ENCODE measurements around the gene AMPH. TPM values are rescaled to one million over a fixed set of nuclear protein-coding genes. Genes with fewer than 3 reads are reported as not detected.
"Not testable (repeated sequence)": the region's sequence is repeated elsewhere in the genome, so short reads cannot be mapped to it uniquely, and the experiment has no call there.

AMPH gene
- polyA plus RNA-seq, 3 donors, result 13.4 to 17.1 (median 16.4) TPM

- DNase-seq, result no peak
Measured at GRCh38 chr7:38396852-38397251, 234.3 kb downstream of the AMPH start.

DNA sequence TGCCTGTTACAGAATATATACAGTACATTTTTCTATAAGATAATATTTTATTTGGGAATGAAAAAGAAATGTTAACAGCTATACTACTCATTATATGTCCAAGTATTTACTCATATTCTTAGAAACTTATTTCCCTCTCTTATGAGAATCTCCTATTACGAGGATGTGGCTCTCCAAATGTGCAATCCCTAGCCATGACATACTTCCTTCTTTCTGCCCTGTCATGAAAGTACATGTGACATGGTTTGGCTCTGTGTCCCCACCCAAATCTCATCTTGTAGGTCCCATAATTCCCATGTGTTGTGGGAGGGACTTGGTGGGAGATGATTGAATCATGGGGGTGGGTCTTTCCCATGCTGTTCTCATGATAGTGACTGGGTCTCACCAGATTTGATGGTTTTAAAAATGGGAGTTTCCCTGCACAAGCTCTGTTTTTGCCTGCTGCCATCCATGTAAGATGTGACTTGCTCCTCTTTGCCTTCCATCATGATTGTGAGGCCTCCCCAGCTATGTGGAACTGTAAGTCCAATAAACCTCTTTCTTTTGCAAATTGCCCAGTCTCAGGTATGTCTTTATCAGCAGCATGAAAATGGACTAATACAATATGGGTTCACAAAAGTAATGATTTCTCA lies 235.1 kb downstream of the AMPH start:
- DNase-seq, result not testable (repeated sequence)

DNA sequence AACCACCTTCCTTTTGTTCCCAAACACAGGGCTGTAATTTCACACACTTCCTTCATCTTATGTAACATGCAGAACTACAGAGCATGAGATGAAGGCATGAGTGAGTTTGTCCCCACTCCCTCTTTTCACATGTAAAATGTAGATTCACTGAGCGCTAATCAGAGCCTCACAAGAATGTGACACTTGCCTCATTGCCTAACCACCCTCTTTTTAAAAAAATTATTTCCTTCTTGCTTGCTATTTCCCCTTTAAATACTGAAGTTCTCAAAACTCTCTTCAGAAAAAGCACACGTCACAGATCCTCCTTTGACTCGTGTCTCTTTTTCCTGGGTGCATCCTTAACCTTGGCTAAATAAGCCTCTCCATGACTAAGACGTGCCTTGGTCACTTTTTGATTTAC lies 236.5 kb downstream of the AMPH start:
- DNase-seq, result no peak

DNA sequence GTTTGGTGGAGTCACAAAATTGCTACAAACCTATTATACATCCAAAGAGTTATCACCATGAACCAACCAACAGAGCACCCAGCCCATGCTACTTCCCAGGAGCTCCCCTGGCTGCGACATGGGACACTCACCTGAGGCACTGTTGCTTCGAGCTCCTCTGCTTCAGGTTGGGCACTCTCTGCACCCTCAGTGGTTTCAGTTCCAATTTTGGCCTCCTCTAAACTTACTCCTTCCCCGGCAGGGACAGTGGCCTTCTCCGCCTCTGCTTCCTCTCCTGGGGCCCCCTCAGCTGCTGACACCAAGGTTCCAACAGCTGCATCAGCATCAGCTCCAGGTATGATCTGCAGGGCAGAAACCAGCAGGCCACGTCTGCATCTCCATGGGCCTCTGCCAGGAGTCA lies 237.3 kb downstream of the AMPH start:
- DNase-seq, result no peak

- DNase-seq, result no peak
Measured at GRCh38 chr7:38391751-38392150, 239.4 kb downstream of the AMPH start.

DNA sequence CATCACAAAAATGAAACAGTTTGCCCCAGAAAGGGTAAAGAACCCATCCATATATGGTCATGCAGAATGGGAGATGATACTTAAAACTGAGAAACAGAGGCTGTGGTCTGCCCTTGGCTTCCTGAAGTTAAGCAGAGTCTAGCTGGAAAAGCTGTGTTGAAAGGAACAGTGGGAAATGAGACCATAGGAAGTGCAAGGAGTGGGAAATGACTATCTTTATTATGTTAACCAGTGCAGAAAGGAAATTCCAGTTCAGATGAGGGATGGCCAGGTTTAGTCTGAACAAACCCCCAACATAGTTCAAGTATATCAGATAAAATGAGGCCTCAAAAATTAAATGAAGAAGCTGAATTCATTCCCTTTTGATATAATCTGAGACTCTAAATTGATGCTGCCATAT lies 245.5 kb downstream of the AMPH start:
- no peak for DNase-seq

GRCh38 chr7:38383281-38383680 lies 247.9 kb downstream of the AMPH start:
- DNase-seq, result no peak

- DNase-seq, result no peak
Measured at GRCh38 chr7:38382684-38383083, 248.5 kb downstream of the AMPH start.

DNA sequence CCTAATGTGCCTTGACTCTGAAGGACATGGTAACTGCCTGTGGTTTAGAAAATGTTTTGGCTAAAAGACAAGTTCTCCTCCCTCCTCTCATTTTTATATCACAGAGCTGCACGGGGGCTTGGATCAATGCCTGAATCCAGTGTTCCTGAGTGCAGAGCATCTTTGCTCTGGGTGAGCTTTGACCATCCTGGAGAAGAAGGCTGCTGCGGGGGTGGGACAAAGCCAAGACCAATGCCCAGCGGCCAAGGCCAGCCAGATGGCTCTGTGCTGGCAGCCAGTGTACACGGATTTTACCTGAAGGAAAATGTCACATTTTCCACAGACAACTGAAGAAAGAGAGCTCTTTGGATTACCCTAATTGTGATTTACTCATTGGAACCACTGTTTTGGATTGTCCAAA lies 255.7 kb downstream of the AMPH start:
- DNase-seq, result no peak

DNA sequence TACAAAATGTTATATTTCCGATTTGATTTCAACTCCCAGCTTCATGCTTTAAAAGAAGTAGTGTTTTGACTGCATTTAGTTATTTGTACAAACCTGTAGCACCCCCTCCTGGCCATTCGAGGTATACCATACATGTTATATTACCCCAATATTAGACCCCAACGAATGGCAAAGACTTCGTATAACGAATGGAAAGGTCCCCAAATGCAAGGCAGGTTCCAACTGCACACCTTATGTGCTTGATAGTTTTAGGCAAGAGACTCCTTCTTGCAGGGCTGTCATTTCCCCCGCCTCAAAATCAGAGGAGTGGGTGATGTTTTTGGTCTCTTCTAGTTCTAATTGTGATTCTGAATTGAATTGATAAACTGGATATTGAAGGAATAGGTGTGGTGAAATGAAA lies 256.7 kb downstream of the AMPH start:
- DNase-seq, result peak; percentile 9

DNA sequence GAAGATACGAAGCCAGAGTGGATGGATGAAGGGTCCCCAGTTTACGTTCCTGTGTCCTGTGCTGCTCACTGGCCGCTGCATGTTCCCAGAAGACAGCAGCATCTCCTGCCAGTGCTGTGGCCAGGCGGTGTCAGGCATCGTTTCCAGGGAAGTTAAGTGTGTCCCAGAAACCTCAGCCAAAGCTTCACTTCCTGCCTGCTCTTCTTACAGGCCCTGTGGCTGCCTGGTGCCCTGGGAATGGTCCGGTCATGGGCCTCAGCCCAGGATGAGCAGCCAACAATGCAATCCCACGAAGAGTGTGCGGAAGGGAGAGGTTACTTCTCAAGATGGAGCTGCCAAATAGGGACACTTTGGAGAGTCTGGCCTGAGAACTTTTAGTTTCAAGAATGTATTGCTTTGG lies 258.0 kb downstream of the AMPH start:
- no peak for DNase-seq

DNA sequence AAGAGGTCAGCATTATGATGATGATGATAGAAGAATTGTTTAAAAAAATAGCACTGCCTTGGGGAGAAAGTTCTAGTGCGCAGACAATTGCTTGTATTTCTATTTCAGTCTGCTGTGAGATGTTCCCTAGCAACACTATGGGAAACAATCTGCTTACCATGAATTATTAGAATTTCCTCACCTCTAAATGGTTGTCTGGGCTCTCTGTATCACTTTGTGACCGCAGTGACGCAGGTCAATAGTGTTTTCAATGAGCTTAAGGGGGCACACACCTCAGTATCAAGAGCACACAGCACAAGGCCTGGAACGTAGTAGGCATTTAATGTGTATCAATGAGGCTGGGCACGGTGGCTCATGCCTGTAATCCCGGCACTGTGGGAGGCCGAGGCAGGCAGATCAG lies 258.9 kb downstream of the AMPH start:
- DNase-seq, result no peak

DNA sequence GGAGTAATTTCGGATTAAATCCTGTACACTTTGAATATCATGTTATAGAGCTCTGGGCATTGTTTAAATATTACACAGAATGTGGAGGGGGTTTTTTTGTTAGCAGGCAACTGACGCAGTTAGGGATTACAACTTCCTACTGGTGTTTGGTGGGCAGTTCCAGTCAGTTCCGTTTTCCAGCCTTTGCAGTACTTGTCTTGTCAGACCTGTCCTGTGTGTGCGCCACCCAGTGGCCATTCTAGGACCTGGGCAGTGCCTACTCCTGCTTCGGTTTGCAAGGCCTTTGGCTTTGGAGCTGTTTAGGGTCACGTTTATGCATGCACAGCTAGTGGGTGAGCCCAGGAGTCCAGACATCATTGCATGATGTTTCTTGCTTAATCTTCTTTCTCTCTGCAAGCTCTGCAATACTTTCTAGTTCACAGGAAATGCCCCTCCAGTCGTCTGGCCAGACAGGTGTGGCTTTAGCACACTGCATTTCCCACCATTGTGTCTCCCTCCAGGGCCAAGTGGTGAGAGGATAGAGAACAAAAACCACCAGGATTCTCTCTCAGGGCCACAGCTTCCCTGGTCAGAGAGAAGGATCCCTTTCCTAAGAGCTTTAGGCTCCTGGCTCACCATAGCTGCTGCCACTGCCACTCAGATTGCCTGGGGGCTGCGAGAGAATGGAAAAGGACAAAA lies 261.2 kb downstream of the AMPH start:
- peak; percentile 77 for DNase-seq

DNA sequence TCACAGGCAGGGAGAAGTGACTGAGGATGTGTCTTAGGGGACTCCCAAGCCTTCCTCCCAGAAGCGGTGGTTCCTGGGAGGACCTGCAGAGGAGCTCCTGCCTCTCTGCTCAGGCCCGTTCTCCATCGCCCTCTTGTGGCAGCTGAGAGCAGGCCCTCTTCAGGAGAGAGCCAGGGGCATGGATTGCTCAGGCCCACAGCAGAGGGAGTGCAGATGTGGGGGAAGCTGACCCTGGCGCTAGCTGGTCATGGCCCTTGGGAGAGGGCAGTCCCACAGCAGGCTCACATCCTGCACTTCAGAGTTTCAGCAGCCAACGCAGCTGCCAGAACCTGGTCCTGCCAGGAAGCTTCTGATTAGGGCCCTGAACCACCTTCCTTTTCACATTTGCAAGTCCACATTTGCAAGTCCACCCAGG lies 263.0 kb downstream of the AMPH start:
- DNase-seq, result peak; percentile 28

GRCh38 chr7:38367301-38367890 lies 263.8 kb downstream of the AMPH start:
- no peak for DNase-seq

DNA sequence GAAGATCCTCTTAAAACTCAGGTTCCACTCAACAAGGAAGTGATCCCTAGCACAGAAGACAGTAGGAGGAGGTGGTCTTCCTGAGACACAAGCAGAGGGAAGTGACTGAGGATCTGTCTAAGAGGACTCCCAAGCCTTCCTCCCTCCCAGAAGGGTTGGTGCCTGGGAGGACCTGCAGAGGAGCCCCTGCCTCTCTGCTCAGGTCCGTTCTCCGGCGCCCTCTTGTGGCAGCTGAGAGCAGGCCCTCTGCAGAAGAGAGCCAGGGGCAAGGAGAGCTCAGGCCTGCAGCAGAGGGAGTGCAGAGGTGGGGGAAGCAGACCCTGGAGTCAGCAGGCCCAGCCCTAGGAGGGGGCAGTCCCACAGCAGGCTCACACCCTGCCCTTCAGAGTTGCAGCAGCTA lies 267.8 kb downstream of the AMPH start:
- not testable (repeated sequence) for DNase-seq

DNA sequence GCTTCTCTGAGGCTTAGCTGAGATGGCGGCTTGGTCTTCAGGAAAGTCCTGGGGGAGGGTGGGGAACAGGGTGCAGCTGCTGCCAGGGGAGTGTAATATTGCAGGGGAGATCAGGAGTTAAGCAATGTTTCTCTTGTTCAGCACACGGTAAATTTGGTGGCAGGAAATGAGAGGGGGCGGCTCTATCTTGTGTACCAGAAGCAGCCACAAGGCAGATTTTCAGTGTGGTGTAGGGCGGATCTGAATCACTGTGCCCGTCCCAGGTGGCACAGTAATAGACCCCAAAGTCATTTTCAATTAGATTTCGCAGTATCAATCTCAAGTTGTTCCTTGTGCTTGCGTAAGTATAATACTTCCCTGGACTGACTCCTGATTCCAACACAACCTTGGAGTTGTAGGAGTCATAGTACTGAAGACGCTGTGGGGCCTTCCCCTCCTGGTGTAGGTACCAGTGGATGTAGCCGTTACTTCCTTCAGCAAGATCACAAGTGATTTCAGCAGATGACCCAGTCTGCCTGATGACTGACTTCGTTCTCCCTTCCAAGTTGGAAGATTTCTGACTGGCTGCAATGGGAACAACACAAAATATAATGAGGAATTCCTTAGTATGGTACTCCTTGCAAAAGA lies 268.4 kb downstream of the AMPH start:
- not testable (repeated sequence) for DNase-seq

DNA sequence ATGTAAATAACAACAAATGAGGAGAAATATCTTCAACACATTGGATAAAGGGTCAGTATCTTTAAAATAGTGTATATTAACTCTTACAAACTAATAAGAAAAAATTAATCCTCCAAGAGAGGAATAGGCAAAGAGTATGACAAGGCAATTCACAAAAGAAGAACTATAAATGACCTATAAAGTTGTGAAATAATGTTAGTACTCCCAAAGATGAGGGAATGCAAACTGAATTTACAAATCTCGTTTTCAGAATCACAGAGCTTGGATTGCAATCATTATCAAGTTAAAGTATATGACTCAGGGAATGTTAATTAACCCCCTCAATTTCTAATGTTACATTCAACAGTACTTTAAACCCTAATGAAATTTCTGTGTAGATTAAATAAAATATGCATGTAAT lies 270.4 kb downstream of the AMPH start:
- no peak for DNase-seq

GRCh38 chr7:38359071-38359601 lies 272.0 kb downstream of the AMPH start:
- DNase-seq, result not testable (repeated sequence)

DNA sequence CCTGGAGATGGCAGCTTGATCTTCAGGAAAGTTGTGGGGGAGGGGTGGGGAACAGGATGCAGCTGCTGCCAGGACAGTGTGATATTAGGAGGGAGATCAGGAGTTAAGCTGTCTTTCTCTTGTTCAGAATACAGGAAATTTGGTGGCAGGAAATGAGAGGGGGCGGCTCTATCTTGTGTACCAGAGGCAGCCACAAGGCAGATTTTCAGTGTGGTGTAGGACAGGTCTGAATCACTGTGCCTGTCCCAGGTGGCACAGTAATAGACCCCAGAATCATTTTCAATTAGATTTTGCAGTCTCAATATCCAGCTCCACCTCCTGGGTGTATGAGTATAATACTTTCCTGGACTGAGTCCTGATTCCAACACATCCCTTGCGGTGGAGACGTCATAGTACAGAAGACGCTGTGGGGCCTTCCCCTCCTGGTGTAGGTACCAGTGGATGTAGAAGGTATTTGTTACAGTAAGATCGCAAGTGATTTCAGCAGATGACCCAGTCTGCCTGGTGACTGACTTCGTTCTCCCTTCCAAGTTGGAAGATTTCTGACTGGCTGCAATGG lies 272.8 kb downstream of the AMPH start:
- DNase-seq, result not testable (repeated sequence)

- not testable (repeated sequence) for DNase-seq
Measured at GRCh38 chr7:38354271-38354851, 276.8 kb downstream of the AMPH start.

DNA sequence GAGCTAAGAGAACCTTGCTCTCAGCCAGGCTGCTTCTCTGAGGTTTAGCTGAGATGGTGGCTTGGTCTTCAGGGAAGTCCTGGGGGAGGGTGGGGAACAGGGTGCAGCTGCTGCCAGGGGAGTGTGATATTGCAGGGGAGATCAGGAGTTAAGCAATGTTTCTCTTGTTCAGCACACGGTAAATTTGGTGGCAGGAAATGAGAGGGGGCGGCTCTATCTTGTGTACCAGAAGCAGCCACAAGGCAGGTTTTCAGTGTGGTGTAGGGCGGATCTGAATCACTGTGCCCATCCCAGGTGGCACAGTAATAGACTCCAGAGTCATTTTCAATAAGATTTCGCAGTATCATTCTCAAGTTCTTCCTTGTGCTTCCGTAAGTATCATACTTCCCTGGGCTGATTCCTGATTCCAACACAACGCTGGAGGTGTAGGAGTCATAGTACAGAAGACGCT lies 277.7 kb downstream of the AMPH start:
- not testable (repeated sequence) for DNase-seq

All from renal pelvis (tissue), 4 donors.